ENCODE results near the gene CIC. TPM values are rescaled to one million over a fixed set of nuclear protein-coding genes. Genes with fewer than 3 reads are reported as not detected.
A peak's percentile ranks its signal among the peaks of the same experiment; 100 is the strongest.

CIC gene
- polyA plus RNA-seq, 3 donors from 2014 or later = 0.52 to 2.9 TPM; not detected in 1

- no peaks in the 10 kb centered on the region for H3K9me3 Mint-ChIP-seq
- peaks cover 3 to 11% (median 5%) of the 10 kb centered on the region in 3 donors for H3K27me3 Mint-ChIP-seq (ENCODE audit: low read depth in 3 of 3)
- DNase-seq = no peak
- H3K27ac Mint-ChIP-seq = peak overlapping the region in 1 of 6 donors; percentile 71
- H3K36me3 Mint-ChIP-seq = peaks cover 0 to 13% (median 4%) of the 10 kb centered on the region in 3 donors
- H3K4me3 Mint-ChIP-seq = no peak overlapping the region
- peaks cover 16 to 36% of the 10 kb centered on the region in 2 donors for H3K4me1 Mint-ChIP-seq
Measured at GRCh38 chr19:42271861-42272534, 2.9 kb downstream of the CIC start.

- Mint-ChIP-seq H3K9me3 (no peaks in the 10 kb centered on the region), H3K27me3 (ENCODE audit: low read depth in 3 of 3) (peaks cover 3 to 11% (median 5%) of the 10 kb centered on the region in 3 donors), H3K4me3 (no peak overlapping the region), H3K27ac (no peak overlapping the region), H3K4me1 (peaks cover 16 to 36% of the 10 kb centered on the region in 2 donors), H3K36me3 (peaks cover 0 to 13% (median 4%) of the 10 kb centered on the region in 3 donors)
- DNase-seq = no peak
Measured at GRCh38 chr19:42272535-42272897, 3.5 kb downstream of the CIC start.

- Mint-ChIP-seq H3K4me1 (peaks cover 17 to 36% of the 10 kb centered on the region in 2 donors), H3K4me3 (no peak overlapping the region), H3K9me3 (no peaks in the 10 kb centered on the region), H3K36me3 (peaks cover 0 to 13% (median 4%) of the 10 kb centered on the region in 3 donors), H3K27ac (no peak overlapping the region), H3K27me3 (ENCODE audit: low read depth in 3 of 3) (peaks cover 3 to 11% (median 5%) of the 10 kb centered on the region in 3 donors)
- DNase-seq = no peak
Measured at GRCh38 chr19:42272989-42273406, 3.9 kb downstream of the CIC start.

GRCh38 chr19:42273407-42274064 is 4.5 kb downstream of the CIC start:
- H3K4me3 Mint-ChIP-seq = no peak overlapping the region
- H3K27ac Mint-ChIP-seq = peak overlapping the region in 1 of 6 donors; percentile 46
- peaks cover 0 to 13% (median 4%) of the 10 kb centered on the region in 3 donors for H3K36me3 Mint-ChIP-seq
- no peak for DNase-seq
- peaks cover 3 to 11% (median 5%) of the 10 kb centered on the region in 3 donors for H3K27me3 Mint-ChIP-seq (ENCODE audit: low read depth in 3 of 3)
- H3K9me3 Mint-ChIP-seq = no peaks in the 10 kb centered on the region
- peaks cover 22 to 41% of the 10 kb centered on the region in 2 donors for H3K4me1 Mint-ChIP-seq

- H3K4me1 Mint-ChIP-seq = peaks cover 28 to 47% of the 10 kb centered on the region in 2 donors
Measured at GRCh38 chr19:42274065-42274682, 5.1 kb downstream of the CIC start.

GRCh38 chr19:42275103-42275502 is 6.1 kb downstream of the CIC start:
- peaks cover 0 to 13% (median 8%) of the 10 kb centered on the region in 3 donors for H3K36me3 Mint-ChIP-seq
- no peak overlapping the region for H3K4me3 Mint-ChIP-seq
- H3K9me3 Mint-ChIP-seq = no peaks in the 10 kb centered on the region
- H3K4me1 Mint-ChIP-seq = peaks cover 35 to 46% of the 10 kb centered on the region in 2 donors
- H3K27ac Mint-ChIP-seq = no peak overlapping the region
- no peak for DNase-seq
- peaks cover 5 to 9% (median 7%) of the 10 kb centered on the region in 3 donors for H3K27me3 Mint-ChIP-seq (ENCODE audit: low read depth in 3 of 3)

More at GRCh38 chr19:42274065-42274682, 5.1 kb downstream of the CIC start:
- Mint-ChIP-seq H3K36me3 (peaks cover 0 to 13% (median 4%) of the 10 kb centered on the region in 3 donors), H3K27ac (peak overlapping the region in 1 of 6 donors; percentile 13), H3K4me3 (no peak overlapping the region), H3K9me3 (no peaks in the 10 kb centered on the region), H3K27me3 (ENCODE audit: low read depth in 3 of 3) (peaks cover 3 to 11% (median 5%) of the 10 kb centered on the region in 3 donors)
- no peak for DNase-seq

- H3K9me3 Mint-ChIP-seq = no peaks in the 10 kb centered on the region
- H3K36me3 Mint-ChIP-seq = peaks cover 0 to 13% (median 8%) of the 10 kb centered on the region in 3 donors
- no peak overlapping the region for H3K4me3 Mint-ChIP-seq
- H3K27me3 Mint-ChIP-seq (ENCODE audit: low read depth in 3 of 3) = peaks cover 5 to 8% (median 7%) of the 10 kb centered on the region in 3 donors
- H3K27ac Mint-ChIP-seq = no peak overlapping the region
- peaks cover 35 to 42% of the 10 kb centered on the region in 2 donors for H3K4me1 Mint-ChIP-seq
- DNase-seq = no peak
Measured at GRCh38 chr19:42275517-42275916, 6.5 kb downstream of the CIC start.

DNA sequence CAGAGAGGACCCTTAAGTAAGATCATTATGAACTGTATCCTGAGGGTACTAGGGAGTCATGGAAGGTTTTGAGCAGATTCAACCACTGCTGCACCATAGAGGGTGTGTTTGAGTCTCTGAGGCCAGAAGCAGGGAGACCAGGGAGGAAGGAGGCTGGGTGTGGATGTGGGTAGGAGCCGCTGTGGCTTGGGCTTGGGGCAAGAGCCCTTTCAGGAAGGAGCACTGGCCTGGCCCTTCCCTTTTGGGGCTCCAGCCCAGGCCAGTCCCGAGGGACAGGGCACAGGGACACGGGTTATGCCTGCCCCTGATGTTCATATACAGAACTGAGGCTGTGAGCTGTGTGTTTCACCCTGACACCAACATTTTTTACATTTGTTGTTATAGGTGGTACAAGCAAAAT is 7.2 kb downstream of the CIC start:
- peaks cover 0 to 13% (median 8%) of the 10 kb centered on the region in 3 donors for H3K36me3 Mint-ChIP-seq
- no peak for DNase-seq
- peak overlapping the region in 1 of 5 donors; percentile 41 for H3K4me3 Mint-ChIP-seq
- H3K9me3 Mint-ChIP-seq = no peaks in the 10 kb centered on the region
- H3K4me1 Mint-ChIP-seq = peaks cover 35 to 37% of the 10 kb centered on the region in 2 donors
- H3K27me3 Mint-ChIP-seq (ENCODE audit: low read depth in 3 of 3) = peaks cover 5 to 7% (median 6%) of the 10 kb centered on the region in 3 donors
- peak overlapping the region in 4 of 6 donors; percentile 58 to 70 (median 64) for H3K27ac Mint-ChIP-seq

- peaks cover 34 to 35% of the 10 kb centered on the region in 2 donors for H3K4me1 Mint-ChIP-seq
- H3K36me3 Mint-ChIP-seq = peaks cover 0 to 13% (median 8%) of the 10 kb centered on the region in 3 donors
- no peak overlapping the region for H3K4me3 Mint-ChIP-seq
- H3K27ac Mint-ChIP-seq = peak overlapping the region in 1 of 6 donors; percentile 34
- no peak for DNase-seq
- no peaks in the 10 kb centered on the region for H3K9me3 Mint-ChIP-seq
- peaks cover 5 to 6% (median 6%) of the 10 kb centered on the region in 3 donors for H3K27me3 Mint-ChIP-seq (ENCODE audit: low read depth in 3 of 3)
Measured at GRCh38 chr19:42276821-42277220, 7.8 kb downstream of the CIC start.

DNA sequence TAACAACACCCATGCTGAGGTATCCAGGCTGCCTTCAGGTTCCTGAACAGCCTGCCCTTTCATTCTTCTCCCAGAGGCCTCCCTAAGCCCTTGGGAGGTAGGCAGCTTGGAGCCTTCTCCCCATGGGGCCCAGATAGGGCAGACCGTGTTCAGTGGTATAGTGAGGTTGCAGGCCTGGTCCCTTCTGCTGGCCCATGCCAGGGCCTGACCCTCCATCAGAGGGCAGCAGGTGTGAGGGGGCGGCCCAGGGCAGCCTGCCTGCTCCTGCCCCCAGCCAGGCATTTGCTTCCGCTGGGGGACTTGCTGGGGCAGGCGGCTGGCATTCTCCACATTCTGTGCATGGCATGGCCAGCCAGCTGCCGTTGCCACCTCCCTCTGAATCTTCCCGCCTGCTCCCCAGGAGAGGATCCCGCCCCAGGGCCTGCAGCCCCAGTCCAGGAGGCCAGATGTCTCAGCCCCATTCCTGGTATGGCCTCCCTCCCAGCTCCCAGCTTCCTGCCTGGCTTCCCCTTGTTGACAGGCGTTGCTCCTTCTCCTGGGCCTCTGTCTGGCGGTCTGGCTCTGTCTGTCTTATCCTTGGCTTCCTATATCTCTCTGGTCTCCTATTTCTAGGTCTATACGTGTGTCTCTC is 8.9 kb downstream of the CIC start:
- peaks cover 0 to 13% (median 8%) of the 10 kb centered on the region in 3 donors for H3K36me3 Mint-ChIP-seq
- peak overlapping the region; percentile 17 to 96 (median 58) for H3K27ac Mint-ChIP-seq
- peak overlapping the region in 1 of 5 donors; percentile 46 for H3K4me3 Mint-ChIP-seq

DNA sequence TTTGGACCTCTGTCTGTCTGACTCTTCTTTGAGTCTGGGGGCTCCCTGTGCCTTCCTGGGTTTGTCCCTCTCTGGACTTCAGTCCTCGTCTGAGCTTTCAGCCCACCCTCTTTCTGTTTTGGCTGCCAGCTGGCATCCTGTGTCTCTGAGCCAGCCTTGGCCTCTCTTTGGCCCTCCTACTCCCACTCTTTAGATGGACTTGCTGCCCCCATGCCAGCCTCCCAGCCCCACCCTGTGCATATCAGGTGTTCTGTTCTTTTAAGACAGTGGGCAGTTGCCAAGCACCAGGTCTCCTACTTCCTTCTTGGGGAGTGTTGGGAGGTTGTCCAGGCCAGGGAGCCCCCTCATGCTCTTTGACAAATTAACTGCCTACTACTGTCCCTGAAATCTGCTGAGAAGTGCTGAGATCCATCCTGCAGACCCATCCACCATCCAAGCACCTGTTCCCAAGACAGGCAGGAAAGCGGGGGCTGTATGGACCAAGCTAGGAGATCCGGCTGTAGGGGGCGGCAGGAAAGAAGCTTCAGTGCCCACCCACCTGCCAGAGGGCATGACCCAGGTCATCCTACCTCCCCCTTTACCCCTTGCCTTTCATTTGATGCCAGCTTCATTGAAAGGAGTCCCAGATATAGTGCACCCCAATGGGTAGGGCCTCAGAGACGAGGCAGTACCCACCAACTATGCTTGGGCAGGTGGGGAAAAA is 9.6 kb downstream of the CIC start:
- Mint-ChIP-seq H3K27ac (peak overlapping the region; percentile 22 to 97 (median 93)), H3K4me3 (peak overlapping the region; percentile 86 to 98 (median 95)), H3K36me3 (peaks cover 0 to 13% (median 8%) of the 10 kb centered on the region in 3 donors), H3K4me1 (peaks cover 34 to 35% of the 10 kb centered on the region in 2 donors), H3K9me3 (no peaks in the 10 kb centered on the region), H3K27me3 (ENCODE audit: low read depth in 3 of 3) (peaks cover 6 to 8% (median 8%) of the 10 kb centered on the region in 3 donors)
- DNase-seq = no peak

More for the DNA sequence above, 8.9 kb downstream of the CIC start:
- Mint-ChIP-seq H3K9me3 (no peaks in the 10 kb centered on the region), H3K4me1 (peaks cover 34 to 35% of the 10 kb centered on the region in 2 donors), H3K27me3 (ENCODE audit: low read depth in 3 of 3) (peaks cover 6 to 8% (median 8%) of the 10 kb centered on the region in 3 donors)
- DNase-seq = no peak

GRCh38 chr19:42279155-42279901 is 10.3 kb downstream of the CIC start:
- Mint-ChIP-seq H3K36me3 (peaks cover 0 to 13% (median 8%) of the 10 kb centered on the region in 3 donors), H3K4me3 (peak overlapping the region; percentile 86 to 98 (median 95)), H3K27ac (peak overlapping the region; percentile 93 to 97 (median 95)), H3K9me3 (no peaks in the 10 kb centered on the region), H3K27me3 (ENCODE audit: low read depth in 3 of 3) (peaks cover 6 to 8% (median 8%) of the 10 kb centered on the region in 3 donors), H3K4me1 (peaks cover 34 to 35% of the 10 kb centered on the region in 2 donors)
- DNase-seq = no peak

Measured in immature natural killer cell (primary cell).